ENCODE results near the gene RCVRN. TPM values are rescaled to one million over a fixed set of nuclear protein-coding genes. Genes with fewer than 3 reads are reported as not detected.

RCVRN gene
- total and polyA plus RNA-seq, 2 of the 4 experiments (the other 2 are of a cell fraction) = not detected

DNA sequence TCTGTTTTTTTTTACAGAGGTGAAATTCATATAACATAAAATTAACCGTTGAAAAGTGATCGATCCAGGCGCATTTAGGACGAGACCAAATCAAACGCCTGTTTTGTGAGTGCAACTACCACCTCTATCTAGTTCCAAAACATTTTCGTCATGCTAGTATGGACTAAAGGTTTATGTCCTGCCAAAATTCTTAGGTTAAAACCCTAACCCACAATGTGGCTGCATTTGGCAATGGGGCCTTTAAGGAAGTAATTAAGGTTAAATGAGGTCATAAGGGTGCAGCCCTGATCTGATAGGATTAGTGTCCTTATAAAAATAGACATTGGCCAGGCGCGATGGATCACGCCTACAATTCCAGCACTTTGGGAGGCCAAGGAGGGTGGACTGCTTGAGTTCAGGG lies 32.8 kb upstream of the RCVRN start:
- no TSS peak for BruUV-seq (replicated peaks)
- H3K9me3 ChIP-seq (ENCODE audit: control insufficient read depth, insufficient read depth, low read length) = peaks cover 6% of the 10 kb centered on the region
- intact Hi-C loops (cut with micrococcal nuclease) (no loop called here), dilution Hi-C loops (cut with HindIII; ENCODE audit: low sequenced_read_pairs, unreplicated experiment) (no loop called here), in situ Hi-C loops (cut with MboI; ENCODE audit: low sequenced_read_pairs) (no loop called here)
- WGBS, 2 experiments (ENCODE audit: extremely low coverage in 2 of 2, insufficient read length in 1 of 2) = 93% methylated on average over 3 of the region's 9 CpGs; no CpG with 5 or more reads in 1 of the 2 experiments
- no peaks in the 10 kb centered on the region; the same call in 1 of the 2 replicates for H3K9me1 ChIP-seq (ENCODE audit: insufficient read depth, low read length)
- ATAC-seq (ENCODE audit: low read depth) (no peak), DNase-seq (no peak)
- no peak overlapping the region for H3K14ac ChIP-seq (replicated peaks; ENCODE audit: low read depth, low read length)
- H3K18ac ChIP-seq (ENCODE audit: low read depth, low read length) = no peak overlapping the region
- H4K20me1 ChIP-seq (ENCODE audit: insufficient read depth, low read length) = no peaks in the 10 kb centered on the region
- H3K56ac ChIP-seq (ENCODE audit: extremely low read depth, insufficient read depth, low read length) = no peak overlapping the region
- H2AK5ac ChIP-seq (ENCODE audit: low read depth, low read length) = no peak overlapping the region
- POLR2A ChIA-PET (ENCODE audit: unreplicated experiment) = no interaction called here
- no peak overlapping the region for H4K8ac ChIP-seq (ENCODE audit: low read depth in 2 of 2, low read length in 2 of 2)
- no peak overlapping the region for H3K4ac ChIP-seq (ENCODE audit: low read depth, low read length)
- no peak overlapping the region for H2BK5ac ChIP-seq (ENCODE audit: low read depth, low read length, poor library complexity, severe bottlenecking)
- H3K4me2 ChIP-seq (ENCODE audit: low read depth, low read length) = no peak overlapping the region
- no peak overlapping the region for H3K27ac ChIP-seq (ENCODE audit: insufficient read depth, low read length)
- H4K91ac ChIP-seq (ENCODE audit: insufficient read depth, low read depth, low read length) = no peak overlapping the region
- no peak for TF ChIP-seq MAFK (IDR thresholded peaks at IDR 0.05; ENCODE audit: low read depth, low read length)
- TF ChIP-seq CEBPB (IDR thresholded peaks at IDR 0.05; ENCODE audit: low read depth, low read length) = no peak
- no peak for TF ChIP-seq MAZ (IDR thresholded peaks at IDR 0.05; ENCODE audit: borderline replicate concordance, low read depth, low read length)
- TF ChIP-seq, protein P1, sequence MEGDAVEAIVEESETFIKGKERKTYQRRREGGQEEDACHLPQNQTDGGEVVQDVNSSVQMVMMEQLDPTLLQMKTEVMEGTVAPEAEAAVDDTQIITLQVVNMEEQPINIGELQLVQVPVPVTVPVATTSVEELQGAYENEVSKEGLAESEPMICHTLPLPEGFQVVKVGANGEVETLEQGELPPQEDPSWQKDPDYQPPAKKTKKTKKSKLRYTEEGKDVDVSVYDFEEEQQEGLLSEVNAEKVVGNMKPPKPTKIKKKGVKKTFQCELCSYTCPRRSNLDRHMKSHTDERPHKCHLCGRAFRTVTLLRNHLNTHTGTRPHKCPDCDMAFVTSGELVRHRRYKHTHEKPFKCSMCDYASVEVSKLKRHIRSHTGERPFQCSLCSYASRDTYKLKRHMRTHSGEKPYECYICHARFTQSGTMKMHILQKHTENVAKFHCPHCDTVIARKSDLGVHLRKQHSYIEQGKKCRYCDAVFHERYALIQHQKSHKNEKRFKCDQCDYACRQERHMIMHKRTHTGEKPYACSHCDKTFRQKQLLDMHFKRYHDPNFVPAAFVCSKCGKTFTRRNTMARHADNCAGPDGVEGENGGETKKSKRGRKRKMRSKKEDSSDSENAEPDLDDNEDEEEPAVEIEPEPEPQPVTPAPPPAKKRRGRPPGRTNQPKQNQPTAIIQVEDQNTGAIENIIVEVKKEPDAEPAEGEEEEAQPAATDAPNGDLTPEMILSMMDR (conservative IDR thresholded peaks at IDR 0.05; ENCODE audit: low read depth, low read length) = no peak
- TF ChIP-seq BHLHE40 (IDR thresholded peaks at IDR 0.05; ENCODE audit: low read depth, low read length) = no peak
- TF ChIP-seq POLR2A (IDR thresholded peaks at IDR 0.05; ENCODE audit: low read depth, low read length) = no peak
- TF ChIP-seq RAD21 (IDR thresholded peaks at IDR 0.05; ENCODE audit: low read length) = no peak
- TF ChIP-seq, protein P2, sequence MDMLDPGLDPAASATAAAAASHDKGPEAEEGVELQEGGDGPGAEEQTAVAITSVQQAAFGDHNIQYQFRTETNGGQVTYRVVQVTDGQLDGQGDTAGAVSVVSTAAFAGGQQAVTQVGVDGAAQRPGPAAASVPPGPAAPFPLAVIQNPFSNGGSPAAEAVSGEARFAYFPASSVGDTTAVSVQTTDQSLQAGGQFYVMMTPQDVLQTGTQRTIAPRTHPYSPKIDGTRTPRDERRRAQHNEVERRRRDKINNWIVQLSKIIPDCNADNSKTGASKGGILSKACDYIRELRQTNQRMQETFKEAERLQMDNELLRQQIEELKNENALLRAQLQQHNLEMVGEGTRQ (IDR thresholded peaks at IDR 0.05; ENCODE audit: low read depth, low read length) = no peak
- no peak for TF ChIP-seq RFX5 (IDR thresholded peaks at IDR 0.05; ENCODE audit: low read depth, low read length)
- TF ChIP-seq RCOR1 (IDR thresholded peaks at IDR 0.05; ENCODE audit: insufficient replicate concordance, low read length) = no peak
- no peak for TF ChIP-seq SMC3 (IDR thresholded peaks at IDR 0.05; ENCODE audit: low read depth, low read length)
- TF ChIP-seq, protein P3, sequence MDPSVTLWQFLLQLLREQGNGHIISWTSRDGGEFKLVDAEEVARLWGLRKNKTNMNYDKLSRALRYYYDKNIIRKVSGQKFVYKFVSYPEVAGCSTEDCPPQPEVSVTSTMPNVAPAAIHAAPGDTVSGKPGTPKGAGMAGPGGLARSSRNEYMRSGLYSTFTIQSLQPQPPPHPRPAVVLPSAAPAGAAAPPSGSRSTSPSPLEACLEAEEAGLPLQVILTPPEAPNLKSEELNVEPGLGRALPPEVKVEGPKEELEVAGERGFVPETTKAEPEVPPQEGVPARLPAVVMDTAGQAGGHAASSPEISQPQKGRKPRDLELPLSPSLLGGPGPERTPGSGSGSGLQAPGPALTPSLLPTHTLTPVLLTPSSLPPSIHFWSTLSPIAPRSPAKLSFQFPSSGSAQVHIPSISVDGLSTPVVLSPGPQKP (IDR thresholded peaks at IDR 0.05; ENCODE audit: borderline replicate concordance, low read depth, low read length) = no peak
- TF ChIP-seq CHD1 (IDR thresholded peaks at IDR 0.05; ENCODE audit: low read depth, low read length) = no peak
- no peak for TF ChIP-seq NFE2L2 (IDR thresholded peaks at IDR 0.05; ENCODE audit: low read depth, low read length)
- no peak for TF ChIP-seq MXI1 (IDR thresholded peaks at IDR 0.05; ENCODE audit: borderline replicate concordance, low read depth, low read length)
- TF ChIP-seq FOS (IDR thresholded peaks at IDR 0.05; ENCODE audit: low read depth, low read length) = no peak
- H3K27me3 ChIP-seq (ENCODE audit: control insufficient read depth, insufficient read depth, low read length) = no peaks in the 10 kb centered on the region
- no peak overlapping the region for H3K23ac ChIP-seq (ENCODE audit: low read depth, low read length)
- H2AFZ ChIP-seq (replicated peaks; ENCODE audit: low read length, poor library complexity) = no peak overlapping the region
- no peaks in the 10 kb centered on the region for H3K79me1 ChIP-seq (ENCODE audit: low read depth in 1 of 2, low read length in 2 of 2)
- no peak overlapping the region for H3K9ac ChIP-seq (ENCODE audit: low read depth, low read length)
- H4K5ac ChIP-seq (ENCODE audit: low read depth, low read length) = no peak overlapping the region
- H3K36me3 ChIP-seq (ENCODE audit: control insufficient read depth, insufficient read depth, low read length) = peaks cover 11% of the 10 kb centered on the region; the same call in 1 of the 2 replicates
- no peak overlapping the region for H2BK15ac ChIP-seq (ENCODE audit: low read depth, low read length)
- no peaks in the 10 kb centered on the region; the same call in 1 of the 2 replicates for H3K4me1 ChIP-seq (ENCODE audit: control insufficient read depth, insufficient read depth, low read length)
- H2AK9ac ChIP-seq (replicated peaks; ENCODE audit: low read depth, low read length, poor library complexity) = no peak overlapping the region
- CTCF ChIA-PET = interaction anchor here (0.6 kb wide), 1 partner anchor 120 kb away, joined by 3 read pairs; no protein-coding TSS in a partner anchor
- H2BK120ac ChIP-seq (ENCODE audit: low read depth, low read length) = no peak overlapping the region
- no peak overlapping the region for H2BK20ac ChIP-seq (ENCODE audit: low read depth, low read length)
- H3K4me3 ChIP-seq (ENCODE audit: insufficient read depth, low read depth, low read length) = no peak overlapping the region

Measured in IMR-90 (cell line).